Mammary epithelial cell (primary cell): Measurements from ENCODE around the gene PLXDC1.

Experiments
- EZH2 ChIP-seq: IDR thresholded peaks from 2 replicates; pipeline ENCODE4 v1.6.1; 2012; ENCODE audit warnings: low read length, inconsistent platforms, borderline replicate concordance
- TF ChIP-seq, protein P1 (sequence below), 2 donors: IDR thresholded peaks in 1 of 2; conservative IDR thresholded peaks in 1 of 2; 2 replicates each; pipeline ENCODE4 v1.5.1; 2011 to 2012; ENCODE audit warnings: inconsistent platforms in 2 of 2, low read length in 2 of 2, mild to moderate bottlenecking in 2 of 2, control low read depth in 1 of 2, low read depth in 1 of 2; ENCODE audit not compliant: insufficient read depth in 1 of 2; ENCODE audit errors: extremely low read depth in 1 of 2

DNA sequence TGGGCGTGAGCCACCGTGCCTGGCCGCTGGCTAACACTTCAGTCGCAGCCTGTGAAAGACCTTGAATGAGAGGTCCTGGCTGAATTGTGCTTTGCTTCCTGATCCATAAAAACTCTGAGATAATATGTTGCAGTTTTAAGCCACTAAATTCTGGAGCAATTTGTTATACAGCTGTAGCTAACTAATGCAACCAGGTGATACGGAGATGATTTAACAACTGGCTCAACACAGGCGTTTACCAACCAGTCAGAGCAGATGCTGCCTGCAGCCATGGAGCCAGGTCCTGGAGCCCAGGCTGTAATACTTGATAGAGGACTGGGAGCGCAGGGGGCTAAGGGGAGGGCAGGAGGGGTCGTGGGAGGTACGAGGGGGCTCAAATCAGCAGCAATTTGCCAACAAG is 50.9 kb downstream of the PLXDC1 start:
- TF ChIP-seq, protein P1, sequence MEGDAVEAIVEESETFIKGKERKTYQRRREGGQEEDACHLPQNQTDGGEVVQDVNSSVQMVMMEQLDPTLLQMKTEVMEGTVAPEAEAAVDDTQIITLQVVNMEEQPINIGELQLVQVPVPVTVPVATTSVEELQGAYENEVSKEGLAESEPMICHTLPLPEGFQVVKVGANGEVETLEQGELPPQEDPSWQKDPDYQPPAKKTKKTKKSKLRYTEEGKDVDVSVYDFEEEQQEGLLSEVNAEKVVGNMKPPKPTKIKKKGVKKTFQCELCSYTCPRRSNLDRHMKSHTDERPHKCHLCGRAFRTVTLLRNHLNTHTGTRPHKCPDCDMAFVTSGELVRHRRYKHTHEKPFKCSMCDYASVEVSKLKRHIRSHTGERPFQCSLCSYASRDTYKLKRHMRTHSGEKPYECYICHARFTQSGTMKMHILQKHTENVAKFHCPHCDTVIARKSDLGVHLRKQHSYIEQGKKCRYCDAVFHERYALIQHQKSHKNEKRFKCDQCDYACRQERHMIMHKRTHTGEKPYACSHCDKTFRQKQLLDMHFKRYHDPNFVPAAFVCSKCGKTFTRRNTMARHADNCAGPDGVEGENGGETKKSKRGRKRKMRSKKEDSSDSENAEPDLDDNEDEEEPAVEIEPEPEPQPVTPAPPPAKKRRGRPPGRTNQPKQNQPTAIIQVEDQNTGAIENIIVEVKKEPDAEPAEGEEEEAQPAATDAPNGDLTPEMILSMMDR (conservative IDR thresholded peaks at IDR 0.05 in 1 of 2, IDR thresholded peaks at IDR 0.05 in 1 of 2; ENCODE audit: extremely low read depth in 1 of 2, insufficient read depth in 1 of 2, low read depth in 1 of 2, low read length in 2 of 2) = no peak
- TF ChIP-seq EZH2 = no peak
